ENCODE data around the gene CD163. TPM values are rescaled to one million over a fixed set of nuclear protein-coding genes. Genes with fewer than 3 reads are reported as not detected.
"Not testable (repeated sequence)": the region's sequence is repeated elsewhere in the genome, so short reads cannot be mapped to it uniquely, and the experiment has no call there.

CD163 gene
- total RNA-seq, 1 experiment from 2014 or later = not detected

DNA sequence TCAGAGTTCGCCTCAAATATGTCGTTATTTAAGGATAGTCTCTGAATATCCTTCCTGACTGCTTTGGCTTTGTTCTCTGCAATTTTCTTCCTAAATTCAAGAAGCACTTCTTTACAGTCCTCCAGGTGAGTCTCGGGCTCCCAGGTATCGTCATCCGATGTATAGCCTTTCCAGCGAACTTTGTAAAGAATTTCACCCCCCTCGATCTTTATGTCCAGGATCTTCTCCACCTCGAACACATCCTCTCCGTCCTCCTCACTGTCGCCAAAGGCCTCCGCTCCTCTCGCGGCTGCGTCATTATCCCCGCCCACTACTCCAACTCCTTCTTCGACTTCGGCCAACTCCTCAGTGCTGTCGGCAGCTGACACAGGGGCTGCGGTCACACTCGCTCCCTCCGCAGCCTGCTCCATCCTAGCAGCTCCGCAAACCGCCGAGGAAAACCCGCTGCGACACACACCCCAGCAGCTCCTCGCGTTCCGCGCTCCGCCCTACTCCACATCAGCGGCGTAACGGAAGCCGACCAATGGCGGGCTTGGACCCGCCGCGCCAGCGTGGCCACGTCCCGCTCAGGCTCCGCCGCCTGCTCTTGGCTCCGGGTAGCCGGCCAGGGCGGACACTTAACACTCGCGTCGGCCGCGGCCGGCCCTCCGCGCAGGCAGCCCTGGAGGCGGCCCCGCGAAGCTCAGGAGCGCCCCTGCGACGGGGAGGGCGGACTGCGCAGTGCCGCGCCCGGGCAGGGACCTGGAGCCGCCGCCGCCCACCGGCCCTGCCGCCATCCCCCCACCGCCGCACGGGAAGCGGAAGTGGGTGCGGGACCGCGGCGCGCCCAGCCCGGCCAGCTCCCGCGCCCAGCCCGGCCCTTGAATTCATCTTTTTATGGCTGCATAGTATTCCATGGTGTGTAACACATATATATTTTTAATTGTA lies 63.7 kb downstream of the CD163 start:
- Histone ChIP-seq H3K36me3 (ENCODE audit: low read depth, low read length) (no peaks in the 10 kb centered on the region), H2AFZ (ENCODE audit: low read length) (no peak overlapping the region), H3F3A (ENCODE audit: low read length, unreplicated experiment) (no peaks in the 10 kb centered on the region), H3K4me1 (ENCODE audit: insufficient read depth, low read length) (no peaks in the 10 kb centered on the region), H3K9me3 (ENCODE audit: low read length) (no peaks in the 10 kb centered on the region), H3K27ac (ENCODE audit: low read length) (no peak overlapping the region), H3K4me2 (ENCODE audit: low read length) (no peak overlapping the region), H3K9me2 (replicated peaks; ENCODE audit: low read length) (no peaks in the 10 kb centered on the region), H3K27me3 (ENCODE audit: low read length) (peaks cover 25% of the 10 kb centered on the region), H3K9ac (ENCODE audit: low read length) (no peak overlapping the region), H4K20me1 (ENCODE audit: low read length) (no peaks in the 10 kb centered on the region), H3K79me2 (ENCODE audit: low read length) (no peaks in the 10 kb centered on the region), H3K4me3 (ENCODE audit: low read length) (no peak overlapping the region)
- intact Hi-C loops (cut with micrococcal nuclease) = no loop called here
- ChIA-PET POLR2A (ENCODE audit: unreplicated experiment) (no interaction called here), CTCF (no interaction called here)
- no peak for DNase-seq
- BruUV-seq (replicated peaks) = no TSS peak
- TF ChIP-seq EZH2phosphoT487 (IDR thresholded peaks at IDR 0.05; ENCODE audit: borderline replicate concordance, low read length) = no peak
- no peak for TF ChIP-seq EZH2 (IDR thresholded peaks at IDR 0.05; ENCODE audit: low read length, unreplicated experiment)
- TF ChIP-seq, protein P1, sequence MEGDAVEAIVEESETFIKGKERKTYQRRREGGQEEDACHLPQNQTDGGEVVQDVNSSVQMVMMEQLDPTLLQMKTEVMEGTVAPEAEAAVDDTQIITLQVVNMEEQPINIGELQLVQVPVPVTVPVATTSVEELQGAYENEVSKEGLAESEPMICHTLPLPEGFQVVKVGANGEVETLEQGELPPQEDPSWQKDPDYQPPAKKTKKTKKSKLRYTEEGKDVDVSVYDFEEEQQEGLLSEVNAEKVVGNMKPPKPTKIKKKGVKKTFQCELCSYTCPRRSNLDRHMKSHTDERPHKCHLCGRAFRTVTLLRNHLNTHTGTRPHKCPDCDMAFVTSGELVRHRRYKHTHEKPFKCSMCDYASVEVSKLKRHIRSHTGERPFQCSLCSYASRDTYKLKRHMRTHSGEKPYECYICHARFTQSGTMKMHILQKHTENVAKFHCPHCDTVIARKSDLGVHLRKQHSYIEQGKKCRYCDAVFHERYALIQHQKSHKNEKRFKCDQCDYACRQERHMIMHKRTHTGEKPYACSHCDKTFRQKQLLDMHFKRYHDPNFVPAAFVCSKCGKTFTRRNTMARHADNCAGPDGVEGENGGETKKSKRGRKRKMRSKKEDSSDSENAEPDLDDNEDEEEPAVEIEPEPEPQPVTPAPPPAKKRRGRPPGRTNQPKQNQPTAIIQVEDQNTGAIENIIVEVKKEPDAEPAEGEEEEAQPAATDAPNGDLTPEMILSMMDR (conservative IDR thresholded peaks at IDR 0.05; ENCODE audit: low read depth, low read length) = no peak
- no peak for ATAC-seq

DNA sequence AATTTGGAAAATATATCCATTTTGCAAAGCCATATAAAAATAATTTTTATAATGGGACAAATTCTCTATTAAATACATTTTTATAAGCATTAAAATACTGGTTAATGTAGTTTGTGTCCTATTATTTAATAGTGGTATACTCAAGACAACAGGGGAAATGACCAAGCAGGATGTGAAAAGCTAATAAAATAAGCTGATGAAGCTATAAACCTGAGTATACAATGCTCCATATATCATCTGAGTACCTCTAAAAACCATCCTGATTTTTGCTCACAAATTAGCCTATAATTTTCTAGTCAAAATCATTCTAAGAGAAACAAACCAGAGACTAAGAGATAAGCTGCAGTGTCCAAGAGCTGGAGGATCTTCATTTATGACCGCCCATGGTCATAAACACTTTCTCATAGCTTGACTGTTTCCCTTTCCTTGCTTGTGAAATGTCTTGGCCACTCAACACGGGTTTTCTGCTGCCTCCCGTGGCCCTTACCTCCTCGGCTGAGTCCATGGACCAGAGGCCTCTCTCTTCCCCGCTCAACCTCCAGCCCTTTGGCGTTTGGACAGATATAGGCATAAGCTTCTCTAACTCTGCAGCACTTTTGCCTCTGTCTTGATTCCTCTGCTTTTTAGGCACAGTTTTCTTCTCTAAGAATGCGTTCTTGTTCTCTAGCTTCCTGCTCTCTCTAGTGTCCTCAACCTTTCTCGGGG lies 65.1 kb downstream of the CD163 start:
- intact Hi-C loops (cut with micrococcal nuclease); BruUV-seq (replicated peaks); H3K4me2 ChIP-seq (ENCODE audit: low read length); H3K79me2 ChIP-seq (ENCODE audit: low read length); H3K4me3 ChIP-seq (ENCODE audit: low read length); H3K9me2 ChIP-seq (replicated peaks; ENCODE audit: low read length); H3K4me1 ChIP-seq (ENCODE audit: insufficient read depth, low read length); H3F3A ChIP-seq (ENCODE audit: low read length, unreplicated experiment); H3K9me3 ChIP-seq (ENCODE audit: low read length); ATAC-seq; DNase-seq; H3K9ac ChIP-seq (ENCODE audit: low read length); H2AFZ ChIP-seq (ENCODE audit: low read length); H4K20me1 ChIP-seq (ENCODE audit: low read length); H3K27ac ChIP-seq (ENCODE audit: low read length); H3K36me3 ChIP-seq (ENCODE audit: low read depth, low read length); POLR2A ChIA-PET (ENCODE audit: unreplicated experiment); CTCF ChIA-PET: not testable (repeated sequence)
- H3K27me3 ChIP-seq (ENCODE audit: low read length) = peaks cover 25% of the 10 kb centered on the region

DNA sequence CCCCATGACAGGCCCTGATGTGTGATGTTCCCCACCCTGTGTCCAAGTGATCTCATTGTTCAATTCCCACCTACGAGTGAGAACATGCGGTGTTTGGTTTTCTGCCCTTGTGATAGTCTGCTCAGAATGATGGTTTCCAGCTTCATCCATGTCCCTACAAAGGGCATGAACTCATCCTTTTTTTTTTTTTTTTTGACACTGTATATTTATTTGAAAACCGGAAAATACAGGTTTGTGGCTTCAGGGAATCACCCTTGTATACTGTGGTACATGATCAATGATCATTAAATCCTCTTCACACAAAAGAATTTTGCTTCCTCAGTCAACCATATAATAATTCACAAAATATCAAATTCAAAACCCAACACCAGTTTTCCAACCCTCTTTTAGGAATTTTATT lies 66.1 kb downstream of the CD163 start:
- H3K9me3 ChIP-seq (ENCODE audit: low read length); ATAC-seq; intact Hi-C loops (cut with micrococcal nuclease); POLR2A ChIA-PET (ENCODE audit: unreplicated experiment); DNase-seq; H3K4me2 ChIP-seq (ENCODE audit: low read length); H3K4me3 ChIP-seq (ENCODE audit: low read length); H3K9ac ChIP-seq (ENCODE audit: low read length); H3F3A ChIP-seq (ENCODE audit: low read length, unreplicated experiment); H3K27ac ChIP-seq (ENCODE audit: low read length); H3K4me1 ChIP-seq (ENCODE audit: insufficient read depth, low read length); H3K79me2 ChIP-seq (ENCODE audit: low read length); H4K20me1 ChIP-seq (ENCODE audit: low read length); H2AFZ ChIP-seq (ENCODE audit: low read length); H3K36me3 ChIP-seq (ENCODE audit: low read depth, low read length); BruUV-seq (replicated peaks); H3K9me2 ChIP-seq (replicated peaks; ENCODE audit: low read length); CTCF ChIA-PET: not testable (repeated sequence)
- H3K27me3 ChIP-seq (ENCODE audit: low read length) = peaks cover 21% of the 10 kb centered on the region

Data from PC-3 (cell line).